ENCODE results near the gene ISG20L2. TPM values are rescaled to one million over a fixed set of nuclear protein-coding genes. Genes with fewer than 3 reads are reported as not detected.

Gene ISG20L2
- total RNA-seq, 2 donors from 2014 or later: 15.0 to 19.8 TPM

DNA sequence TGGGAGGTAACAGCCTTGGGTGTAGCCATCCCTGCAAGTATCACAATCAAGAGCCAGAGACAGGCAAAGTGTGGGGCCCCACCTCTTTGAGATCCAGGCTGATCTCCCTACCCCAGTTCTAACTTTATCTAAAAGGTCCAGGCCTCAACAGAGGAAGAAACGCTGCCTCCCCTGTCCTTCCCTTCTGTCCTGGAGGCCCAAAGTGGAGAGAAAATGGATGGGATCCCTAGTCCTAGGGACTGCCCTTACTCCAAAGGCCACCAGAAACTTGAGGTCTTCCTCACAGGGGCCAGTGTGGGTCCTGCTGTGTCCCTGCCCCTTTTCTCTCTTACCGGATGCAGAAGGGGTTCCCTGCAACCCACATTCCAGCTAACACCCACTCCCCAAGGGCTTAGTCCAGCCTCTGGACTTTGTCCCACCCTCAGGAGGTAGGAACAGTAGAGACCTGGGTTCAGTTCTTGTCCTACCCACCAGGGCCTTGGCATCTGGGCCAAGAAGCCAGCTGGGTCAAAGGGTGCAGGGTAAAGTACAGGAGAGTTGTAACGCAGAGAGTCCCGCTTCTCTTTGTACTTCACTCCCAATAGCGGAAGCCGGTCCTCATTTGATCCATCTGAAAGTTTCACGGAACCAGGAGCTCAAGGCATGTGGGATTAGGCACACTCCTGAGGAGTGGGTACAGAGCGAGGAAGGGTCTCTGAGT, 21.0 kb upstream of the ISG20L2 start:
- peaks cover 42 to 59% of the 10 kb centered on the region in 2 donors for H3K4me1 ChIP-seq (ENCODE audit: control insufficient read depth in 1 of 2, low read depth in 2 of 2)
- H3K27me3 ChIP-seq (replicated peaks; ENCODE audit: insufficient read depth): no peaks in the 10 kb centered on the region
- H3K36me3 ChIP-seq: peaks cover 7% of the 10 kb centered on the region
- peak overlapping the region; percentile 85 to 94 for H3K27ac ChIP-seq
- DNase-seq (ENCODE audit: low spot score) (no peak), ATAC-seq (ENCODE audit: insufficient number of reproducible peaks, low FRiP score, low read depth) (no peak)
- H3K9me3 ChIP-seq: no peaks in the 10 kb centered on the region
- TF ChIP-seq, protein P1, sequence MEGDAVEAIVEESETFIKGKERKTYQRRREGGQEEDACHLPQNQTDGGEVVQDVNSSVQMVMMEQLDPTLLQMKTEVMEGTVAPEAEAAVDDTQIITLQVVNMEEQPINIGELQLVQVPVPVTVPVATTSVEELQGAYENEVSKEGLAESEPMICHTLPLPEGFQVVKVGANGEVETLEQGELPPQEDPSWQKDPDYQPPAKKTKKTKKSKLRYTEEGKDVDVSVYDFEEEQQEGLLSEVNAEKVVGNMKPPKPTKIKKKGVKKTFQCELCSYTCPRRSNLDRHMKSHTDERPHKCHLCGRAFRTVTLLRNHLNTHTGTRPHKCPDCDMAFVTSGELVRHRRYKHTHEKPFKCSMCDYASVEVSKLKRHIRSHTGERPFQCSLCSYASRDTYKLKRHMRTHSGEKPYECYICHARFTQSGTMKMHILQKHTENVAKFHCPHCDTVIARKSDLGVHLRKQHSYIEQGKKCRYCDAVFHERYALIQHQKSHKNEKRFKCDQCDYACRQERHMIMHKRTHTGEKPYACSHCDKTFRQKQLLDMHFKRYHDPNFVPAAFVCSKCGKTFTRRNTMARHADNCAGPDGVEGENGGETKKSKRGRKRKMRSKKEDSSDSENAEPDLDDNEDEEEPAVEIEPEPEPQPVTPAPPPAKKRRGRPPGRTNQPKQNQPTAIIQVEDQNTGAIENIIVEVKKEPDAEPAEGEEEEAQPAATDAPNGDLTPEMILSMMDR (IDR thresholded peaks at IDR 0.05): no peak
- H3K4me3 ChIP-seq: peak overlapping the region; percentile 82

DNA sequence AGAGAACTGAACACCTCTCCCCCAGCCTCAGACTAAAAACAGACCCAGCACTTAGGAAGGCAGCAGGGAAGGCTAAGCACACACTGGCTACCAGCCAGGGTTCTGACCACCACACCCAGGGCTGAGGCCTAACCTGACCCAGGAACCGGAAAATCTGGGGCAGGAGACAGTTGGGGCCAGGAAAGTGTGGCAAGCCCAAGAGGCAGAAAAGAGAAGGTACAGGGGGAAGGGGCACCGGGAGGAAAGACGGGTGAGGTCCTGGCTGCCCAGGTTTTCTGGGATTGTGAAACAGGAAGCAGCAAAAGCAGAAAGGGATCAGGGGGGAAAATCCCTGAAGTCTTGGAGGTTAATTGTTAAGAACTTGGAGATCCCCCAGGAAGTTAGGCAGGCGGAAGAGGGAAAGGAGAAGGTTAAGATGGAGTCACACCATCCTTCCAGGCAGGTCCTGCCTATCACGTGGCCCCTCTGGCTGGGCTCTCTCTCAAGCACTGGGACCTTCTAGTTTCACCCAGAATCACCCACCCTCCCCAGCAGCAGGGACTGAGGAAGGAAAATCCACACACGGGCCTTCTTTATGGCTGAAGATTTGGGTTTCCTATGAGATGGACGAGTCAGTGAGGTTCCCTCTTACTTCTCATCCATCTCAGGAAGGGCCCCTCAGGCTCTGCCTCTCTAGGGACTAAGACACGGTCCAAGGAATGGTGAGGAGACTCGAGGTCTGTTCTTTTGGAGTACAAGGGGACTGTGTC, 20.3 kb upstream of the ISG20L2 start:
- Histone ChIP-seq H3K9me3 (no peaks in the 10 kb centered on the region), H3K36me3 (peaks cover 7% of the 10 kb centered on the region), H3K27me3 (replicated peaks; ENCODE audit: insufficient read depth) (no peaks in the 10 kb centered on the region), H3K4me3 (peak overlapping the region; percentile 82), H3K4me1 (ENCODE audit: control insufficient read depth in 1 of 2, low read depth in 2 of 2) (peaks cover 42 to 59% of the 10 kb centered on the region in 2 donors), H3K27ac (peak overlapping the region; percentile 85 to 94)
- DNase-seq (ENCODE audit: low spot score) (no peak), ATAC-seq (ENCODE audit: insufficient number of reproducible peaks, low FRiP score, low read depth) (no peak)
- TF ChIP-seq, protein P1 (IDR thresholded peaks at IDR 0.05): no peak

DNA sequence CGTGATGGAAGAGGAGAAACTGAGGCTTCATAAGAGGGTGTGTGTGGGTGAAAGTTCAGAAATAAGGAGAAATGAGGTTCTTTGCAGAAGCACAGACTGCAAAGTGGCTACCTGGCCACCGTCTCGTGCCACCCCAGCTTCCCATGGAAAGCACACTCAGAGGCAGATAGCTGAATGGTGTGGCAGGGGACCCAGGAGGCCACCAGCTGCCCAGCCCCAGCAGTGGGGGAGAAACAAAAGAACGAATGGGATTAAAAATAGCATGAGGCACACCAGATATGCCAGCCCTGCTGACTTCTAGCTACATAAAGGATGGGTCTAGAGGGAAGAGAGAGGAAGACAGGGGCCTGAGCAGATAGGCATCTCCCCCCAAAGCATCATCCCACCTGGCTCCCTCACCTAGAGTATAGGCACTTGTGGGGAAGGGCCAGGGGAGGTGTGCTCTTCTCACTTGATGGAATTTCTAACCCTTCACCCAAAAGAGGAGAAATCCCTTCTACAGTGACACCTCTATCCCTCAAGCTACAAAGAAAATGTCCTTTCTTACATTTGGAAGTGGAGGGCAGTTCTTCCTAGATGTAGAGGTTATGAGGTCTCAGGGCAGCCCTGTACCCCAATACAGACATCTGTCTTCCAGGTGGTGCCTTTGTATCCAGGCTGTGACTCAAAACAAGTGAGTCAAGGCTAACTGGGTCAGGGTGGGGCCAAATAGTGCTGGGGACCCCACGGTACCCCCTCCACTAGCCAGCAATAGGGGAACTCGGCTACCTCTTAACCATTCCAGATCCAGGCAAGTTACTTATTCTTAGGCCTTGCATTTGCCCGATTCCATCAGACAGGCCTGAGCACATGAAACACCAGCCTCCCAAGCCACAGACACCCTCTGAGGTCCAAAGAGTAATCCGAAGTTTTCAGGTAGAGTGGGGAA, 19.4 kb upstream of the ISG20L2 start:
- H3K4me1 ChIP-seq (ENCODE audit: control insufficient read depth in 1 of 2, low read depth in 2 of 2): peaks cover 40 to 55% of the 10 kb centered on the region in 2 donors
- ATAC-seq (ENCODE audit: insufficient number of reproducible peaks, low FRiP score, low read depth) (no peak), DNase-seq (ENCODE audit: low spot score) (no peak)

DNA sequence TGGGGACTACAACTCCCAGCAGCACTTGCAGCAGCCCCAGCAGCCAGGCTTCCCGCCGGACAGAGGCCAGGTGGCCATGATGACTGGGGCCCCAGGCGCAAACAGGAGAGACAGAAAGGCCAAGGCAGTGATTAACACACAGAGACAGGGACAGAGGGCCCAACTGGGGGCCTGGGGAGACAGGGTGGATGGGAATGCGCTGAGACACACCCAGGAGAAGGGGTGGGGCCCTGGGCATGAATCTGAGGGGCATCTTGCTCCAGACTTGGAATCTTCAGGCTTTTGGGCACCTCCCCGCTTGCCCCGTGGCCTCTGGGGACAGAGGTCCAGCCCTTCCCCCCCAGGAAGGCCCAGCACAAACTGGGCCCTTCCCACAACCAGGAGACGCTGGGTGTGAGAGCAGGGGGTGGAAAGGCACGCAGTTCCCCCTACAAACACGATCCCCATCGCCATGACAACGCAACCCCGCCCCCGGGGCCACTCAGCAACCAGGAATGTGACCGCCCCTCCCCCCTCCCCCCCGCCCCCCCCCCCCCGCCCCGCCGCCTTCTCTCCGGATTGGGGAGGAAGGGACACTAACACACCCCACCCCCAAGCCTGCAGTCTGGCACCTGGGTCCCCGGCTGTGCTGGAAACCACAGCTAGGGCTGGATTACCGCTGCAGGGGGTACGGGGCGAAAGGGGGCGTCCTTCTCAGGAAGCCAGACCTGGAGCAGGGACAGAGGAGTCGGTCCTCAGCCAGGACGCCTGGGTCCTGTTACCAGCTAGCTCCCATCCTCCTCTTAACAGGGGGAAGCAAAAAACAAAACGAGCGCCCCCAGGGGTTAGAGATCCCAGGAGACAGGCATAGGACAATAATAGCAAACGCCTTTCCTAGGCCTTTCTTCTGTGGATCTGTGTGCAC, 18.4 kb upstream of the ISG20L2 start:
- TF ChIP-seq, protein P1 (IDR thresholded peaks at IDR 0.05): no peak
- no peaks in the 10 kb centered on the region for H3K27me3 ChIP-seq (replicated peaks; ENCODE audit: insufficient read depth)
- DNase-seq (ENCODE audit: low spot score): peak; percentile 93
- peak overlapping the region; percentile 82 for H3K4me3 ChIP-seq
- no peaks in the 10 kb centered on the region for H3K9me3 ChIP-seq
- H3K27ac ChIP-seq: peak overlapping the region; percentile 93 to 94
- peaks cover 35 to 48% of the 10 kb centered on the region in 2 donors for H3K4me1 ChIP-seq (ENCODE audit: control insufficient read depth in 1 of 2, low read depth in 2 of 2)
- peaks cover 17% of the 10 kb centered on the region for H3K36me3 ChIP-seq
- ATAC-seq (ENCODE audit: insufficient number of reproducible peaks, low FRiP score, low read depth): peak; percentile 27

More for the DNA sequence above, 19.4 kb upstream of the ISG20L2 start:
- Histone ChIP-seq H3K9me3 (no peaks in the 10 kb centered on the region), H3K27me3 (replicated peaks; ENCODE audit: insufficient read depth) (no peaks in the 10 kb centered on the region), H3K27ac (peak overlapping the region; percentile 85 to 94), H3K4me3 (peak overlapping the region; percentile 82), H3K36me3 (peaks cover 13% of the 10 kb centered on the region)
- TF ChIP-seq, protein P1 (IDR thresholded peaks at IDR 0.05): no peak

Data from thoracic aorta (tissue), 2 donors.